ENCODE results near the gene PAIP2B.
"Not testable (repeated sequence)": the region's sequence is repeated elsewhere in the genome, so short reads cannot be mapped to it uniquely, and the experiment has no call there.

DNA sequence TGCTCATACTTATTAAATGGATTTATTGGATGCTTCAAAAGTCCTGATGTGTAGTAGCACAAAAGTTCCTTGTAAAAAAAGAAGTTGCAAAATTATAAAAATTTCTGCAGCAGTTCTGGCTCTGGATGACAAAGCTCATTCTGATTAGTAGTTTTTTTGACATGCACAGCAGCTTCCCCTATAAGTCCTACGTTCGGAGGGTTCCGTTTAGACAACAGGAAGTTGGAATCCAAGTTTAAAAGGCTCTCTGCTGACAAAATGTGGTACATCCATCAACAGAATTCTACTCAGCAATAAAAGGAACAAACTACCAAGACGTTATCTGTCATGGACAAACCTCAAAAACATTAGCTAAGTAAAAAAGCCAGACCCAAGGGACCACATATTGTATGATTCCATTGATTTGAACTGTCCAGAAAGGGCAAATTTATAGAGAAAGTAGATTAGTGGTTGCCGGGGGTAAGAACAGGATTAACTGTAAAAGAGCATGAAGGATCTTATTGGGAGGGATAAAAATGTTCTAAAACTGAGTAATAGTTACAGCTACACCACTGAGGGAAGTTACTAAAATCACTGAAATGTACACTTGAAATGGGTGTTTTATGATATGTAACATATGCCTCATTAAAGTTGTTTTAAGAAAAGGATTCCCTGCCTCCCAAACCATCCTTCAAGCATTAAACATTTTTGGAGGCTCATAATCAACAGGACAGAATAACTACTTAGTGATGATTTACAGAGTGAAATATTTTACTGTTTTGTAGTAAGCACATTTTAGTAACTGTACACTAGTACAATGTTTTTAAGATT is 43.4 kb downstream of the PAIP2B start:
- TF ChIP-seq, protein P1, sequence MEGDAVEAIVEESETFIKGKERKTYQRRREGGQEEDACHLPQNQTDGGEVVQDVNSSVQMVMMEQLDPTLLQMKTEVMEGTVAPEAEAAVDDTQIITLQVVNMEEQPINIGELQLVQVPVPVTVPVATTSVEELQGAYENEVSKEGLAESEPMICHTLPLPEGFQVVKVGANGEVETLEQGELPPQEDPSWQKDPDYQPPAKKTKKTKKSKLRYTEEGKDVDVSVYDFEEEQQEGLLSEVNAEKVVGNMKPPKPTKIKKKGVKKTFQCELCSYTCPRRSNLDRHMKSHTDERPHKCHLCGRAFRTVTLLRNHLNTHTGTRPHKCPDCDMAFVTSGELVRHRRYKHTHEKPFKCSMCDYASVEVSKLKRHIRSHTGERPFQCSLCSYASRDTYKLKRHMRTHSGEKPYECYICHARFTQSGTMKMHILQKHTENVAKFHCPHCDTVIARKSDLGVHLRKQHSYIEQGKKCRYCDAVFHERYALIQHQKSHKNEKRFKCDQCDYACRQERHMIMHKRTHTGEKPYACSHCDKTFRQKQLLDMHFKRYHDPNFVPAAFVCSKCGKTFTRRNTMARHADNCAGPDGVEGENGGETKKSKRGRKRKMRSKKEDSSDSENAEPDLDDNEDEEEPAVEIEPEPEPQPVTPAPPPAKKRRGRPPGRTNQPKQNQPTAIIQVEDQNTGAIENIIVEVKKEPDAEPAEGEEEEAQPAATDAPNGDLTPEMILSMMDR (IDR thresholded peaks at IDR 0.05; ENCODE audit: poor library complexity, severe bottlenecking), result not testable (repeated sequence)
- not testable (repeated sequence) for TF ChIP-seq EP300 (conservative IDR thresholded peaks at IDR 0.05; ENCODE audit: poor library complexity, severe bottlenecking); POLR2AphosphoS5 (IDR thresholded peaks at IDR 0.05); TAF1 (IDR thresholded peaks at IDR 0.05; ENCODE audit: low read depth); REST (IDR thresholded peaks at IDR 0.05; ENCODE audit: borderline replicate concordance); SMC3 (conservative IDR thresholded peaks at IDR 0.05; ENCODE audit: poor library complexity); EZH2 (IDR thresholded peaks at IDR 0.05; ENCODE audit: borderline replicate concordance, insufficient read depth, low read length, poor library complexity, severe bottlenecking); MXI1 (conservative IDR thresholded peaks at IDR 0.05; ENCODE audit: poor library complexity, severe bottlenecking); RAD21 (conservative IDR thresholded peaks at IDR 0.05)

All from neural cell (in vitro differentiated cells).